Measurements from ENCODE around the gene BLOC1S6. TPM values are rescaled to one million over a fixed set of nuclear protein-coding genes. Genes with fewer than 3 reads are reported as not detected.

BLOC1S6 gene, protein sequence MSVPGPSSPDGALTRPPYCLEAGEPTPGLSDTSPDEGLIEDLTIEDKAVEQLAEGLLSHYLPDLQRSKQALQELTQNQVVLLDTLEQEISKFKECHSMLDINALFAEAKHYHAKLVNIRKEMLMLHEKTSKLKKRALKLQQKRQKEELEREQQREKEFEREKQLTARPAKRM
- 46.6 and 64.6 TPM in 2 replicates for total RNA-seq (ENCODE audit: low replicate concordance)

DNA sequence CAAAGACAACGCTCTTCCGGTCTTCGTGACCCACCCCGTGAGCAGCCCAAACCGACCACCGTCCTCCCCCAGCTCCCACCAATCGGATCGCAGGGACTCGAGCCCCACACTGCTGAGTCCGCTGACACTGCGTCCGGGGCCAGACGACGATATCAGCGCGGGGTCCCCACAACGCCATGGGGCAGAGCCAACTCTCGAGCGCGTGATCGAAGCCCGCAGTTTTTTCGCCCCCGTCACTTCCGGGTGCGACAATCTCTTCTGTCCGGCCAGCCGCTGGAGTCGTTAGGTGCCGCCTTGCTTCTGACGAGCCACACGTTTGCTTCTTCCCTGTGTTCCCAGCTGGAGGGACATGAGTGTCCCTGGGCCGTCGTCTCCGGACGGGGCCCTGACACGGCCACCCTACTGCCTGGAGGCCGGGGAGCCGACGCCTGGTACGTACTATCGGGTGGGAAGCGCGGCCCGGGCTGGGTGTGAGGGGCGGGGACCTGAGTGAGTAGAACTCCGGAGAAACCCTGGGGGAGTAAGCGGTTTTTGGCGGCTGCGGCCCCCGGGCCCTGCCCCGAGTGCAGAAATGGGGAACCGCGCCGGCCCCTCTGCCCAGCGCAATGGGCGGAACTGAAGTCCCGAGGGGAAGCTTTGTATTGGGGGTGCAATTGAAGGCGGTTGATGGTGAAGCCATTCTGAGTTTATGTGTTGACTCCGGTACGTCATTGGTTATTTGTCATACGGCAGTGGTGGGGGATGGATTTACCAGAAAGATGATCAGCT, at the start of gene BLOC1S6:
TSS of gene BLOC1S6 (plus strand) at position 285 of the 768 bp plus-strand sequence. CDS start at position 350, 65 bp downstream.
- Mint-ChIP-seq H3K27ac (peak within 1 kb of the TSS; percentile 100), H3K4me3 (peak within 1 kb of the TSS; percentile 98), H3K27me3 (ENCODE audit: insufficient read depth, low read depth) (no peaks in the 10 kb centered on the region), H3K9me3 (no peaks in the 10 kb centered on the region), H3K36me3 (peaks cover 3% of the 10 kb centered on the region), H3K4me1 (peaks cover 24% of the 10 kb centered on the region)
- Histone ChIP-seq H3K36me3 (no peaks in the 10 kb centered on the region), H3K79me2 (ENCODE audit: low read depth) (peaks cover 67% of the 10 kb centered on the region), H3K4me2 (peak within 1 kb of the TSS; percentile 95), H3K27me3 (no peaks in the 10 kb centered on the region), H3K4me1 (peaks cover 17% of the 10 kb centered on the region), H3K9me3 (ENCODE audit: low read depth) (no peaks in the 10 kb centered on the region), H3K9ac (peak within 1 kb of the TSS; percentile 90), H3K27ac (peak within 1 kb of the TSS; percentile 99), H3F3A (ENCODE audit: low read depth) (peaks cover 17% of the 10 kb centered on the region), H2AFZ (replicated peaks) (peak within 1 kb of the TSS; percentile 95), H3K4me3 (peak within 1 kb of the TSS; percentile 90), H4K20me1 (ENCODE audit: low read depth) (no peaks in the 10 kb centered on the region)
- TF ChIP-seq, protein P1, sequence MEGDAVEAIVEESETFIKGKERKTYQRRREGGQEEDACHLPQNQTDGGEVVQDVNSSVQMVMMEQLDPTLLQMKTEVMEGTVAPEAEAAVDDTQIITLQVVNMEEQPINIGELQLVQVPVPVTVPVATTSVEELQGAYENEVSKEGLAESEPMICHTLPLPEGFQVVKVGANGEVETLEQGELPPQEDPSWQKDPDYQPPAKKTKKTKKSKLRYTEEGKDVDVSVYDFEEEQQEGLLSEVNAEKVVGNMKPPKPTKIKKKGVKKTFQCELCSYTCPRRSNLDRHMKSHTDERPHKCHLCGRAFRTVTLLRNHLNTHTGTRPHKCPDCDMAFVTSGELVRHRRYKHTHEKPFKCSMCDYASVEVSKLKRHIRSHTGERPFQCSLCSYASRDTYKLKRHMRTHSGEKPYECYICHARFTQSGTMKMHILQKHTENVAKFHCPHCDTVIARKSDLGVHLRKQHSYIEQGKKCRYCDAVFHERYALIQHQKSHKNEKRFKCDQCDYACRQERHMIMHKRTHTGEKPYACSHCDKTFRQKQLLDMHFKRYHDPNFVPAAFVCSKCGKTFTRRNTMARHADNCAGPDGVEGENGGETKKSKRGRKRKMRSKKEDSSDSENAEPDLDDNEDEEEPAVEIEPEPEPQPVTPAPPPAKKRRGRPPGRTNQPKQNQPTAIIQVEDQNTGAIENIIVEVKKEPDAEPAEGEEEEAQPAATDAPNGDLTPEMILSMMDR (IDR thresholded peaks at IDR 0.05) = no peak
- TF ChIP-seq EZH2phosphoT487 (IDR thresholded peaks at IDR 0.05) (no peak), EZH2 (IDR thresholded peaks at IDR 0.05) (no peak)
- peak; percentile 95 for DNase-seq (ENCODE audit: low spot score)

DNA sequence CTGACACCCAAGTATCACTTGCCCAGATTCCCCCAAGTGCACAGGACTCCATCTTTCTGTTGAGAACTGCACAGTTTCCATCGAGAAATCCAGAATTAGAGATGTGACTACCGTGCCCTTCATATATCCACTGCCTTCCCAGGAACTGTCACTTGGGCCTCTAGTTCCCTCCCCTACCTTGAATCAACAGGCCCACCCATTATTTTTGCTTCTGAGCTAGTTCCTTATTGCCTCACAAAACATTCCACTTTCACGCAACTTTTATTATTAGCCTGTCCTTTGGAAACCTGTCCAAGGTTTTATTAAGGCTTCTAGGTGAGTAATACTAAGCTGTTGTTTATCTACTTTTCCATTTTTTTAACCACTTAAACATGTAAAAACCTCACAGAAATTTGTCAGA, 47.5 kb upstream of the BLOC1S6 start:
- no peaks in the 10 kb centered on the region for H3K36me3 Mint-ChIP-seq

DNA sequence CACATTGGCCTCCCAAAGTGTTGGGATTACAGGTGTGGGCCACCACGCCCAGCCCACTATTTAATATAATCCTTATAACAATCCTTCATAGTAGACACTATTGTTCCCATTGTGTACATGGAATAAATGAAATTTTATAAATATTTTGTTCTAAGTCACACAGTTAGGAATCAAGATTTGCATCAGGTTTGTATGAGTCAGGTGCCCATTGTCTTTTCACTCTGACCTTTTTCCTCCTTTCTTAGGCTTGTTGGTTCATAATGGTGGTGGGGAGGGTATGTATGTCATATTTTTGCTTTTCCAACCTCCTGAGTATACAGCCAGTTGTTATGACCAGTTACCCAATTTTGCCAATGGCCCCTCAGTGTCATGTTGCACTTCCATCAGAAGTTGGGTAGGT, 46.6 kb upstream of the BLOC1S6 start:
- Histone ChIP-seq H3K27me3 (no peaks in the 10 kb centered on the region), H3K27ac (no peak overlapping the region), H3K9me3 (ENCODE audit: low read depth) (no peaks in the 10 kb centered on the region), H3K9ac (no peak overlapping the region), H3K4me3 (no peak overlapping the region), H3K4me2 (no peak overlapping the region), H4K20me1 (ENCODE audit: low read depth) (no peaks in the 10 kb centered on the region), H3K79me2 (ENCODE audit: low read depth) (no peaks in the 10 kb centered on the region), H2AFZ (replicated peaks) (no peak overlapping the region), H3F3A (ENCODE audit: low read depth) (no peaks in the 10 kb centered on the region), H3K4me1 (peaks cover 1% of the 10 kb centered on the region), H3K36me3 (no peaks in the 10 kb centered on the region)
- no peak overlapping the region for H3K4me3 Mint-ChIP-seq
- peaks cover 3% of the 10 kb centered on the region for H3K4me1 Mint-ChIP-seq
- no peaks in the 10 kb centered on the region for H3K9me3 Mint-ChIP-seq
- no peaks in the 10 kb centered on the region for H3K36me3 Mint-ChIP-seq
- no peak for DNase-seq (ENCODE audit: low spot score)
- H3K27ac Mint-ChIP-seq = no peak overlapping the region
- TF ChIP-seq, protein P1 (IDR thresholded peaks at IDR 0.05) = no peak
- TF ChIP-seq EZH2 (IDR thresholded peaks at IDR 0.05) (no peak), EZH2phosphoT487 (IDR thresholded peaks at IDR 0.05) (no peak)
- peaks cover 2% of the 10 kb centered on the region for H3K27me3 Mint-ChIP-seq (ENCODE audit: insufficient read depth, low read depth)

More for the DNA sequence above, 47.5 kb upstream of the BLOC1S6 start:
- H3K27me3 ChIP-seq = no peaks in the 10 kb centered on the region
- H3K9ac ChIP-seq = no peak overlapping the region
- H3K4me2 ChIP-seq = no peak overlapping the region
- no peaks in the 10 kb centered on the region for H3K9me3 ChIP-seq (ENCODE audit: low read depth)
- Mint-ChIP-seq H3K27ac (no peak overlapping the region), H3K4me1 (peaks cover 8% of the 10 kb centered on the region), H3K4me3 (no peak overlapping the region), H3K27me3 (ENCODE audit: insufficient read depth, low read depth) (peaks cover 2% of the 10 kb centered on the region), H3K9me3 (no peaks in the 10 kb centered on the region)
- no peak for DNase-seq (ENCODE audit: low spot score)
- H4K20me1 ChIP-seq (ENCODE audit: low read depth) = no peaks in the 10 kb centered on the region
- H3K79me2 ChIP-seq (ENCODE audit: low read depth) = no peaks in the 10 kb centered on the region
- no peak overlapping the region for H2AFZ ChIP-seq (replicated peaks)
- no peak overlapping the region for H3K4me3 ChIP-seq
- H3F3A ChIP-seq (ENCODE audit: low read depth) = no peaks in the 10 kb centered on the region
- H3K27ac ChIP-seq = no peak overlapping the region
- H3K36me3 ChIP-seq = no peaks in the 10 kb centered on the region
- H3K4me1 ChIP-seq = peaks cover 10% of the 10 kb centered on the region
- TF ChIP-seq, protein P1 (IDR thresholded peaks at IDR 0.05) = no peak
- TF ChIP-seq EZH2phosphoT487 (IDR thresholded peaks at IDR 0.05) (no peak), EZH2 (IDR thresholded peaks at IDR 0.05) (no peak)

Measured in neural progenitor cell (in vitro differentiated cells).